Aorta (tissue), 5 donors: ENCODE results near the gene IFNK. TPM values are rescaled to one million over a fixed set of nuclear protein-coding genes. Genes with fewer than 3 reads are reported as not detected.

Experiments
- ATAC-seq: fragments of 200-7000 bp; cut with Tn5 transposase; one replicate; pipeline ENCODE4 v1.9.1; 2022; ENCODE audit warnings: moderate library complexity; ENCODE audit not compliant: low FRiP score
- DNase-seq, 2 donors: peaks; one replicate each; pipeline ENCODE4 v3.0.0-alpha.2; 2020
- H3K27ac ChIP-seq, 2 donors: one replicate each; pipeline ENCODE4 v1.5.1; 2013; ENCODE audit warnings: low read length in 2 of 2, mild to moderate bottlenecking in 2 of 2, moderate library complexity in 2 of 2, control low read depth in 1 of 2, inconsistent platforms in 1 of 2, low read depth in 1 of 2
- H3K27me3 ChIP-seq, 2 donors: one replicate each; pipeline ENCODE4 v1.6.1; 2013; ENCODE audit warnings: control low read depth in 1 of 2, low read length in 1 of 2, mild to moderate bottlenecking in 1 of 2, moderate library complexity in 1 of 2; ENCODE audit not compliant: insufficient read depth in 2 of 2, control insufficient read depth in 1 of 2
- H3K36me3 ChIP-seq, 2 donors: one replicate each; pipeline ENCODE4 v1.6.1; 2013; ENCODE audit warnings: control low read depth in 1 of 2, low read length in 1 of 2, mild to moderate bottlenecking in 1 of 2; ENCODE audit not compliant: insufficient read depth in 2 of 2, control insufficient read depth in 1 of 2
- H3K4me1 ChIP-seq, 2 donors: one replicate each; pipeline ENCODE4 v1.6.1; 2013; ENCODE audit warnings: low read length in 2 of 2, control low read depth in 1 of 2, mild to moderate bottlenecking in 1 of 2, moderate library complexity in 1 of 2; ENCODE audit not compliant: insufficient read depth in 2 of 2, control insufficient read depth in 1 of 2
- H3K4me3 ChIP-seq, 2 donors: one replicate each; pipeline ENCODE4 v1.5.1; 2013; ENCODE audit warnings: low read length in 2 of 2, control low read depth in 1 of 2, mild to moderate bottlenecking in 1 of 2
- H3K9me3 ChIP-seq: one replicate; pipeline ENCODE4 v1.6.1; 2013; ENCODE audit warnings: mild to moderate bottlenecking, low read length; ENCODE audit not compliant: control insufficient read depth
- WGBS, 2 donors: extraction: QIAGEN DNeasy Blood & Tissue Kit; methylation state at CpG; one replicate each; pipeline ENCODE4 v1.1.7; 2013; 5-methylcytosine and 5-hydroxymethylcytosine counted together
- intact Hi-C, 2 donors: fragments of 100-400 bp; cut with DNase I; formaldehyde crosslinking; loops; one replicate each; pipeline versions ENCODE4 v1.14.2 to v1.15.0; 2022
- polyA plus RNA-seq, 2 donors: library from polyadenylated mRNA; stranded (reverse); fragments of 200-250 nt; gene quantifications; one replicate each; pipeline ENCODE4 v1.2.3, GENCODE V29; 2013
- total RNA-seq, 2 donors: library from RNA; stranded (reverse); fragmentation: NEBNext Ultra II Directional; extraction: Animal tissue kit (Norgen Biotek cat#: 25700); gene quantifications; one replicate each; pipeline ENCODE4 v1.2.1, GENCODE V29; 2021
- donor health status: healthy with polysubstance abuse.
- donor health status: Bipolar disorder and iron deficiency.
- donor health status: DM: no; HTN: no; CAD: no.
- donor health status: DM: no; HTN: no; CAD: no.
- donor health status: DM: yes; HTN: yes; CAD: no.

Gene IFNK
- total and polyA plus RNA-seq, 4 donors, result not detected

GRCh38 chr9:27504259-27504658 is 19.8 kb upstream of the IFNK start:
- no peaks in the 10 kb centered on the region for H3K4me1 ChIP-seq
- H3K27me3 ChIP-seq, result peaks cover 0 to 2% of the 10 kb centered on the region in 2 donors
- ATAC-seq, result no peak
- no peak for DNase-seq
- no peaks in the 10 kb centered on the region for H3K36me3 ChIP-seq
- H3K9me3 ChIP-seq, result peaks cover 1% of the 10 kb centered on the region
- H3K4me3 ChIP-seq, result no peak overlapping the region
- intact Hi-C loops, result no loop called here
- no peak overlapping the region for H3K27ac ChIP-seq

- Histone ChIP-seq H3K9me3 (peaks cover 1% of the 10 kb centered on the region), H3K4me1 (no peaks in the 10 kb centered on the region), H3K4me3 (no peak overlapping the region), H3K36me3 (no peaks in the 10 kb centered on the region), H3K27me3 (peaks cover 0 to 2% of the 10 kb centered on the region in 2 donors), H3K27ac (no peak overlapping the region)
- 68 to 72% methylated on average over 5 of the region's 5 CpGs for WGBS, 2 donors
- intact Hi-C loops, result no loop called here
- ATAC-seq, result no peak
- DNase-seq, result no peak
Measured at GRCh38 chr9:27505744-27506161, 18.3 kb upstream of the IFNK start.

- ATAC-seq (no peak), DNase-seq (no peak)
- Histone ChIP-seq H3K9me3 (peaks cover 1% of the 10 kb centered on the region), H3K27ac (no peak overlapping the region), H3K4me1 (no peaks in the 10 kb centered on the region), H3K4me3 (no peak overlapping the region), H3K36me3 (no peaks in the 10 kb centered on the region), H3K27me3 (peaks cover 0 to 2% of the 10 kb centered on the region in 2 donors)
- intact Hi-C loops, result no loop called here
- 47 to 67% methylated on average over 2 of the region's 2 CpGs for WGBS, 2 donors
Measured at GRCh38 chr9:27506981-27507380, 17.1 kb upstream of the IFNK start.

- ATAC-seq (no peak), DNase-seq (no peak)
- 90 to 96% methylated on average over 2 of the region's 2 CpGs for WGBS, 2 donors
- Histone ChIP-seq H3K4me3 (no peak overlapping the region), H3K27me3 (peaks cover 0 to 2% of the 10 kb centered on the region in 2 donors), H3K9me3 (no peaks in the 10 kb centered on the region), H3K27ac (no peak overlapping the region), H3K4me1 (peaks cover 0 to 2% of the 10 kb centered on the region in 2 donors), H3K36me3 (no peaks in the 10 kb centered on the region)
- intact Hi-C loops, result no loop called here
Measured at GRCh38 chr9:27510780-27511179, 13.3 kb upstream of the IFNK start.

- intact Hi-C loops, result no loop called here
- no peaks in the 10 kb centered on the region for H3K9me3 ChIP-seq
- no peak overlapping the region for H3K27ac ChIP-seq
- ATAC-seq, result no peak
- WGBS, 2 donors, result 89 to 98% methylated on average over 2 of the region's 2 CpGs
- no peak for DNase-seq
- H3K36me3 ChIP-seq, result no peaks in the 10 kb centered on the region
- H3K27me3 ChIP-seq, result peaks cover 0 to 2% of the 10 kb centered on the region in 2 donors
- H3K4me3 ChIP-seq, result no peak overlapping the region
- H3K4me1 ChIP-seq, result peaks cover 0 to 4% of the 10 kb centered on the region in 2 donors
Measured at GRCh38 chr9:27511771-27512170, 12.3 kb upstream of the IFNK start.

GRCh38 chr9:27514551-27514950 is 9.5 kb upstream of the IFNK start:
- WGBS, 2 donors, result 85 to 93% methylated on average over 2 of the region's 2 CpGs
- intact Hi-C loops, result no loop called here
- H3K27me3 ChIP-seq, result no peaks in the 10 kb centered on the region
- H3K4me1 ChIP-seq, result peaks cover 0 to 4% of the 10 kb centered on the region in 2 donors
- no peak for ATAC-seq
- H3K4me3 ChIP-seq, result no peak overlapping the region
- H3K9me3 ChIP-seq, result no peaks in the 10 kb centered on the region
- H3K36me3 ChIP-seq, result no peaks in the 10 kb centered on the region
- no peak for DNase-seq
- no peak overlapping the region for H3K27ac ChIP-seq

- no peaks in the 10 kb centered on the region for H3K9me3 ChIP-seq
- H3K4me1 ChIP-seq, result peaks cover 0 to 6% of the 10 kb centered on the region in 2 donors
- no peaks in the 10 kb centered on the region for H3K27me3 ChIP-seq
- ATAC-seq (no peak), DNase-seq (no peak)
- intact Hi-C loops, result no loop called here
- no peak overlapping the region for H3K27ac ChIP-seq
- 97% methylated on average over 2 of the region's 2 CpGs for WGBS, 2 donors
- H3K4me3 ChIP-seq, result no peak overlapping the region
- no peaks in the 10 kb centered on the region for H3K36me3 ChIP-seq
Measured at GRCh38 chr9:27518006-27518405, 6.1 kb upstream of the IFNK start.

GRCh38 chr9:27518809-27519208 is 5.3 kb upstream of the IFNK start:
- Histone ChIP-seq H3K36me3 (no peaks in the 10 kb centered on the region), H3K9me3 (no peaks in the 10 kb centered on the region), H3K4me1 (peaks cover 0 to 6% of the 10 kb centered on the region in 2 donors), H3K4me3 (no peak overlapping the region), H3K27me3 (no peaks in the 10 kb centered on the region), H3K27ac (no peak overlapping the region)
- intact Hi-C loops, result no loop called here
- ATAC-seq (no peak), DNase-seq (no peak)
- 93 to 94% methylated on average over 4 of the region's 4 CpGs for WGBS, 2 donors

- intact Hi-C loops, result no loop called here
- 88% methylated on average over 10 of the region's 10 CpGs for WGBS, 2 donors
- H3K9me3 ChIP-seq, result no peaks in the 10 kb centered on the region
- H3K27ac ChIP-seq, result no peak overlapping the region
- no peak overlapping the region for H3K4me3 ChIP-seq
- H3K36me3 ChIP-seq, result no peaks in the 10 kb centered on the region
- H3K27me3 ChIP-seq, result no peaks in the 10 kb centered on the region
- no peak for ATAC-seq
- DNase-seq, result no peak
- peaks cover 0 to 4% of the 10 kb centered on the region in 2 donors for H3K4me1 ChIP-seq
Measured at GRCh38 chr9:27519466-27520465, 4.3 kb upstream of the IFNK start.
